ENCODE results near the gene KIF18B. TPM values are rescaled to one million over a fixed set of nuclear protein-coding genes. Genes with fewer than 3 reads are reported as not detected.
A peak's percentile ranks its signal among the peaks of the same experiment; 100 is the strongest.

Gene KIF18B
- total and polyA plus RNA-seq, 2 of the 13 experiments (the other 11 are each of a cell fraction or from before 2014, with no cell fraction given) = 15.2 to 15.3 TPM

DNA sequence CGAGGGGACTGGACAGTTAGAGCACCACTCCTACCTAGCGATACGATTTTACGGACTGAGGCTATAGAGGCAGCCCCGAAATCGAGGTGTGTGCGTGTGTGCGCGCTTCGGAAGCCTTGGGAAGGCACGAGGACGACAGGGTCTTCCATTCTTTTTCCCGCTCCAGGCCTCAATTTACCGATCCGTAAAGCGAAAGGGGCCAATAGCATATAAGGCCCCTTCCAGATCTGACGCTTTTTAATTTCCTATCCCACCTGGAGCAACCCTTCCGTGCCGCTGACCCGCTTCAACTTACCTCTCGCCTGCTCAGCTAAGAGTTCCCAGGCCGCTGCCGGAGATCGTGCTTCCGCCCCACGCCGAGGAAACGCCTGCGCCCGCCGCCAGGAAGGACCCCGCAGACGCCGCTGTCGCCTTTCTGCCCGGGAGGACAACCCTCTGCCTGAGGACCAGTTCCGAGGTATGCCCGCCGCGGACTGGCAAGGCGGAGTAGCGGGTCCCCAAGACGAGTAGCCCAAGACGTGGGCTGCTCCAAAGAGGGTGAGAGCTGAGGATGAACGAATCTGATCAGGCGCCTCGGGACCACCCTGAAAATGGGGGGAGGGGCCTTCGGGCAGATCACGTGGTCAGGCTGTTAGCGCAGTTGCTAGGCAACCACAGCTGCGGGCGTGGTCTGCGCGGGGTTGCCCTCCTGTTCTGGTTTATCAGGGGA lies 48.3 kb downstream of the KIF18B start, which contains the start of gene EFTUD2 (continued):
- TF ChIP-seq SETDB1 (CRISPR knock-in tag; IDR thresholded peaks at IDR 0.05; ENCODE audit: borderline replicate concordance) (no peak), KLF11 (CRISPR knock-in tag; IDR thresholded peaks at IDR 0.05) (peak; percentile 89; the same call in 1 of the 2 replicates), EP300 (IDR thresholded peaks at IDR 0.05; ENCODE audit: low read depth in 2 of 2, low read length in 2 of 2) (peak; percentile 34 to 56; a peak in 1 of 4 replicates), EP300 (CRISPR knock-in tag; IDR thresholded peaks at IDR 0.05; ENCODE audit: borderline replicate concordance) (peak; percentile 65; the same call in 1 of the 2 replicates), ZNF274 (CRISPR knock-in tag; IDR thresholded peaks at IDR 0.05) (peak; percentile 90), EZH2 (conservative IDR thresholded peaks at IDR 0.05; ENCODE audit: low read depth, low read length) (no peak), ZNF431 (CRISPR knock-in tag; IDR thresholded peaks at IDR 0.05; ENCODE audit: borderline replicate concordance, low read depth) (peak; percentile 56; the same call in 1 of the 2 replicates), SMARCE1 (IDR thresholded peaks at IDR 0.05; ENCODE audit: borderline replicate concordance) (no peak), KDM1A (CRISPR knock-in tag; IDR thresholded peaks at IDR 0.05) (0 out of 2 replicates have a peak, but pooled peaks have one; percentile 28), ADNP (CRISPR knock-in tag; IDR thresholded peaks at IDR 0.05) (no peak), PTBP1 (IDR thresholded peaks at IDR 0.05; ENCODE audit: low read depth, low read length, poor library complexity, severe bottlenecking) (no peak), TGIF2 (CRISPR knock-in tag; IDR thresholded peaks at IDR 0.05) (no peak; the same call in 1 of the 2 replicates), ZNF343 (CRISPR knock-in tag; IDR thresholded peaks at IDR 0.05) (peak; percentile 85; the same call in 1 of the 2 replicates), ZNF101 (CRISPR knock-in tag; IDR thresholded peaks at IDR 0.05; ENCODE audit: borderline replicate concordance, low read depth) (0 out of 2 replicates have a peak, but pooled peaks have one; percentile 84), YEATS2 (CRISPR knock-in tag; IDR thresholded peaks at IDR 0.05; ENCODE audit: borderline replicate concordance) (peak; percentile 99), ETV6 (CRISPR knock-in tag; conservative IDR thresholded peaks at IDR 0.05) (peak; percentile 93; the same call in 1 of the 2 replicates), SIX1 (CRISPR knock-in tag; IDR thresholded peaks at IDR 0.05; ENCODE audit: borderline replicate concordance) (no peak), ZMAT3 (CRISPR knock-in tag; conservative IDR thresholded peaks at IDR 0.05) (peak; percentile 84), EED (CRISPR knock-in tag; IDR thresholded peaks at IDR 0.05) (peak; percentile 68; the same call in 1 of the 2 replicates)
- TF ChIP-seq, protein P1, sequence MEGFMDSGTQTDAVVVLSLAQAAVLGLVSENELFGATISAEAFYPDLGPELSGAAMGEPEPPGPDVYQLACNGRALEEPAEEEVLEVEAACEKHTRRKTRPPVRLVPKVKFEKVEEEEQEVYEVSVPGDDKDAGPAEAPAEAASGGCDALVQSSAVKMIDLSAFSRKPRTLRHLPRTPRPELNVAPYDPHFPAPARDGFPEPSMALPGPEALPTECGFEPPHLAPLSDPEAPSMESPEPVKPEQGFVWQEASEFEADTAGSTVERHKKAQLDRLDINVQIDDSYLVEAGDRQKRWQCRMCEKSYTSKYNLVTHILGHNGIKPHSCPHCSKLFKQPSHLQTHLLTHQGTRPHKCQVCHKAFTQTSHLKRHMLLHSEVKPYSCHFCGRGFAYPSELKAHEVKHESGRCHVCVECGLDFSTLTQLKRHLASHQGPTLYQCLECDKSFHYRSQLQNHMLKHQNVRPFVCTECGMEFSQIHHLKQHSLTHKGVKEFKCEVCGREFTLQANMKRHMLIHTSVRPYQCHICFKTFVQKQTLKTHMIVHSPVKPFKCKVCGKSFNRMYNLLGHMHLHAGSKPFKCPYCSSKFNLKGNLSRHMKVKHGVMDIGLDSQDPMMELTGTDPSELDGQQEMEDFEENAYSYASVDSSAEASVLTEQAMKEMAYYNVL (CRISPR knock-in tag; IDR thresholded peaks at IDR 0.05; ENCODE audit: borderline replicate concordance) = peak; percentile 89; the same call in 1 of the 2 replicates
- TF ChIP-seq, protein P2, sequence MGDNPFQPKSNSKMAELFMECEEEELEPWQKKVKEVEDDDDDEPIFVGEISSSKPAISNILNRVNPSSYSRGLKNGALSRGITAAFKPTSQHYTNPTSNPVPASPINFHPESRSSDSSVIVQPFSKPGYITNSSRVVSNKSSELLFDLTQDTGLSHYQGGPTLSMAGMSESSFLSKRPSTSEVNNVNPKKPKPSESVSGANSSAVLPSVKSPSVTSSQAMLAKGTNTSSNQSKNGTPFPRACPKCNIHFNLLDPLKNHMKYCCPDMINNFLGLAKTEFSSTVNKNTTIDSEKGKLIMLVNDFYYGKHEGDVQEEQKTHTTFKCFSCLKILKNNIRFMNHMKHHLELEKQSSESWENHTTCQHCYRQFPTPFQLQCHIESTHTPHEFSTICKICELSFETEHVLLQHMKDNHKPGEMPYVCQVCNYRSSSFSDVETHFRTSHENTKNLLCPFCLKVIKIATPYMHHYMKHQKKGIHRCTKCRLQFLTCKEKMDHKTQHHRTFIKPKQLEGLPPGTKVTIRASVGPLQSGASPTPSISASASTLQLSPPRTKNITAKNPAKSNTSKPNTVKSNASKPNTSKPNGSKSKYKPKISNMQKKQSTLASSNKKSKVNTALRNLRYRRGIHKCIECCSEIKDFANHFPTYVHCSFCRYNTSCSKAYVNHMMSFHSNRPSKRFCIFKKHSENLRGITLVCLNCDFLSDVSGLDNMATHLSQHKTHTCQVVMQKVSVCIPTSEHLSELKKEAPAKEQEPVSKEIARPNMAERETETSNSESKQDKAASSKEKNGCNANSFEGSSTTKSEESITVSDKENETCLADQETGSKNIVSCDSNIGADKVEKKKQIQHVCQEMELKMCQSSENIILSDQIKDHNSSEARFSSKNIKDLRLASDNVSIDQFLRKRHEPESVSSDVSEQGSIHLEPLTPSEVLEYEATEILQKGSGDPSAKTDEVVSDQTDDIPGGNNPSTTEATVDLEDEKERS (CRISPR knock-in tag; IDR thresholded peaks at IDR 0.05) = 0 out of 2 replicates have a peak, but pooled peaks have one; percentile 61
- TF ChIP-seq, protein P3, sequence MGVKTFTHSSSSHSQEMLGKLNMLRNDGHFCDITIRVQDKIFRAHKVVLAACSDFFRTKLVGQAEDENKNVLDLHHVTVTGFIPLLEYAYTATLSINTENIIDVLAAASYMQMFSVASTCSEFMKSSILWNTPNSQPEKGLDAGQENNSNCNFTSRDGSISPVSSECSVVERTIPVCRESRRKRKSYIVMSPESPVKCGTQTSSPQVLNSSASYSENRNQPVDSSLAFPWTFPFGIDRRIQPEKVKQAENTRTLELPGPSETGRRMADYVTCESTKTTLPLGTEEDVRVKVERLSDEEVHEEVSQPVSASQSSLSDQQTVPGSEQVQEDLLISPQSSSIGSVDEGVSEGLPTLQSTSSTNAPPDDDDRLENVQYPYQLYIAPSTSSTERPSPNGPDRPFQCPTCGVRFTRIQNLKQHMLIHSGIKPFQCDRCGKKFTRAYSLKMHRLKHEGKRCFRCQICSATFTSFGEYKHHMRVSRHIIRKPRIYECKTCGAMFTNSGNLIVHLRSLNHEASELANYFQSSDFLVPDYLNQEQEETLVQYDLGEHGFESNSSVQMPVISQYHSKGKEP (CRISPR knock-in tag; IDR thresholded peaks at IDR 0.05) = peak; percentile 85
